ENCODE results near the gene NPHP1.

NPHP1 gene

DNA sequence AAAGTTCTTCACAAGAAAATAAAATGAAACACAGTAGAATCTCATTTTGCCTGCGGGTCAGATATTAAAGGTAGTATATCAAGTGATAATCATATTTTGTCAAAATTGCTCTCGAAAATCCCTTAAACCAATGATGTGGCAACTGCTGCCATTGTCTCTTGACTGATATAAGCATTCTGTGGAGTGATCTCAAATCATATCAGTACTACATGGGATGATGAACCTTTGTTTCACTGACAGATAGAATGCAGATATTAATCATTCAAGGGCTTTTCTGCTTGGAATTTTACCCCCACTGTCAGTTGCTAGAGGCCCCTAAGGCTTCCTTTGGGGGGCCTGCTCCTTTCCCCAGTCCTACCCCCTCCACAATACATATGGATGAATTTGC is 57.9 kb downstream of the NPHP1 start:
- ATAC-seq (ENCODE audit: insufficient read depth, low read depth) (no peak), DNase-seq (no peak)
- Histone ChIP-seq H3K4me2 (ENCODE audit: insufficient read depth, low read length) (no peak overlapping the region), H3K36me3 (ENCODE audit: insufficient read depth, low read length) (no peaks in the 10 kb centered on the region), H3K27me3 (ENCODE audit: insufficient read depth, low read length, poor library complexity) (no peaks in the 10 kb centered on the region), H3K4me1 (ENCODE audit: insufficient read depth, low read length) (no peaks in the 10 kb centered on the region), H4K20me1 (ENCODE audit: insufficient read depth, low read length) (no peaks in the 10 kb centered on the region), H2AFZ (ENCODE audit: low read depth, low read length) (no peak overlapping the region), H3K27ac (ENCODE audit: low read length) (no peak overlapping the region), H3K79me2 (ENCODE audit: insufficient read depth, low read length) (no peaks in the 10 kb centered on the region), H3K9ac (ENCODE audit: low read depth, low read length) (no peak overlapping the region), H3K9me3 (ENCODE audit: insufficient read depth, low read length, severe bottlenecking) (no peaks in the 10 kb centered on the region), H3K4me3 (ENCODE audit: low read depth in 1 of 2, low read length in 2 of 2) (no peak overlapping the region)
- TF ChIP-seq, protein P1, sequence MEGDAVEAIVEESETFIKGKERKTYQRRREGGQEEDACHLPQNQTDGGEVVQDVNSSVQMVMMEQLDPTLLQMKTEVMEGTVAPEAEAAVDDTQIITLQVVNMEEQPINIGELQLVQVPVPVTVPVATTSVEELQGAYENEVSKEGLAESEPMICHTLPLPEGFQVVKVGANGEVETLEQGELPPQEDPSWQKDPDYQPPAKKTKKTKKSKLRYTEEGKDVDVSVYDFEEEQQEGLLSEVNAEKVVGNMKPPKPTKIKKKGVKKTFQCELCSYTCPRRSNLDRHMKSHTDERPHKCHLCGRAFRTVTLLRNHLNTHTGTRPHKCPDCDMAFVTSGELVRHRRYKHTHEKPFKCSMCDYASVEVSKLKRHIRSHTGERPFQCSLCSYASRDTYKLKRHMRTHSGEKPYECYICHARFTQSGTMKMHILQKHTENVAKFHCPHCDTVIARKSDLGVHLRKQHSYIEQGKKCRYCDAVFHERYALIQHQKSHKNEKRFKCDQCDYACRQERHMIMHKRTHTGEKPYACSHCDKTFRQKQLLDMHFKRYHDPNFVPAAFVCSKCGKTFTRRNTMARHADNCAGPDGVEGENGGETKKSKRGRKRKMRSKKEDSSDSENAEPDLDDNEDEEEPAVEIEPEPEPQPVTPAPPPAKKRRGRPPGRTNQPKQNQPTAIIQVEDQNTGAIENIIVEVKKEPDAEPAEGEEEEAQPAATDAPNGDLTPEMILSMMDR (IDR thresholded peaks at IDR 0.05; ENCODE audit: borderline replicate concordance, extremely low read depth, low read length, poor library complexity, severe bottlenecking): no peak
- no peak for TF ChIP-seq EZH2 (IDR thresholded peaks at IDR 0.05; ENCODE audit: borderline replicate concordance, low read depth, low read length, severe bottlenecking)

DNA sequence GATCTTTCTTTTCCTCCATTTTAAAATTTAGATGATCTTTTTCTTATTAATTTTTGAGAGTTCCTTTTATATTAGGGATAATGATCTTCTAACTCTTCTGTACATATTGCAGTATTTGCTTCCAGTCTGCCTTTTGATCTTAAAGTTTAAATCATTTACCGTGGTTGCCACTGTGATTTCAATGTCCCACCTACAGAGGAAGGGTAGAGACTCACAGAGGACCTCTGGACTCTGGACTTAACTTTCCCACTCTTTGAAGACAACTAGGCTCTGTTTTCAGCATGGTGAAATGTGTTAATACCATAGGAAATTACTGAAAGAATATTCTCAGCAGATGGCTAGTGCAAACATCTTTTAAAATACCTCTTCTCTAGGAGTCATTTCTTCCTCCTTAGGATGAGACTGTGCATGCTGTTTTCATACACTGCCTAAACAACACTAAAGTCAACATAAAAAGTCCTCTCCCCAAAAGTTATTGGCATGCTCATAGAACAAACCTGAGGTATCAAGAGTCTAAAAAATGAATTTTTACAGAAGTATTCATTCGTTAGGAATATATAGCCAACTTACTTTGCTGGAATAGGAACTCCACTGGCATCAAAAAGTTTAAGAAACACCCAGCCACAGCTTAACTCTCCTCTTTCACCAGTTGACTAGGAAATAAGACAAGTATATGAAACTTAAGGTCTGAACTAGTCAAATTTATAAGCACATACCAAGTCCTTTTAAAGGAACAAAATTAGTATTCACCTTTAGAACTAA is 58.4 kb downstream of the NPHP1 start:
- H3K27ac ChIP-seq (ENCODE audit: low read length): no peak overlapping the region
- no peaks in the 10 kb centered on the region for H3K9me3 ChIP-seq (ENCODE audit: insufficient read depth, low read length, severe bottlenecking)
- H3K4me3 ChIP-seq (ENCODE audit: low read depth in 1 of 2, low read length in 2 of 2): no peak overlapping the region
- no peak overlapping the region for H2AFZ ChIP-seq (ENCODE audit: low read depth, low read length)
- H3K36me3 ChIP-seq (ENCODE audit: insufficient read depth, low read length): no peaks in the 10 kb centered on the region
- no peak overlapping the region for H3K9ac ChIP-seq (ENCODE audit: low read depth, low read length)
- no peaks in the 10 kb centered on the region for H4K20me1 ChIP-seq (ENCODE audit: insufficient read depth, low read length)
- no peak overlapping the region for H3K4me2 ChIP-seq (ENCODE audit: insufficient read depth, low read length)
- DNase-seq (no peak), ATAC-seq (ENCODE audit: insufficient read depth, low read depth) (no peak)
- H3K79me2 ChIP-seq (ENCODE audit: insufficient read depth, low read length): no peaks in the 10 kb centered on the region
- TF ChIP-seq, protein P1 (IDR thresholded peaks at IDR 0.05; ENCODE audit: borderline replicate concordance, extremely low read depth, low read length, poor library complexity, severe bottlenecking): no peak
- no peak for TF ChIP-seq EZH2 (IDR thresholded peaks at IDR 0.05; ENCODE audit: borderline replicate concordance, low read depth, low read length, severe bottlenecking)
- no peaks in the 10 kb centered on the region for H3K4me1 ChIP-seq (ENCODE audit: insufficient read depth, low read length)
- H3K27me3 ChIP-seq (ENCODE audit: insufficient read depth, low read length, poor library complexity): no peaks in the 10 kb centered on the region

DNA sequence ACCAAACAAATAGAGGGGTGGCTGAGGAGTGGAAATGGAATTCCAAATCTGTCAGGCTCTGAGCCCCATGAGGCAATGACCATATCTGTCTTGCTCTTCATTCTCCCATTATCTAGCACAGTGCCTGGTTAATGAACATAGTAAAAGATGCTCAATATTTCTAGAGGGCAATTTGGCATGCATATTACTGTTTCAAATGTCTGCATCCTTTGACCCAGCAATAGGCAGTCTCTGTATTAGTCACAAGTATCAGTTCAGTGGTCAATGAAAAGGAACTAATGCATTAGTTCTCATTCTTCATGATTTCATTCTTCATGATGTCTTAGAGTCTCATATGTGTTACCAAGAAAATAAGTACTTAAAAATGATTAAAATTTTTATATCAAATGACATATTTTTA is 60.8 kb downstream of the NPHP1 start:
- no peak for TF ChIP-seq EZH2 (IDR thresholded peaks at IDR 0.05; ENCODE audit: borderline replicate concordance, low read depth, low read length, severe bottlenecking)
- TF ChIP-seq, protein P1 (IDR thresholded peaks at IDR 0.05; ENCODE audit: borderline replicate concordance, extremely low read depth, low read length, poor library complexity, severe bottlenecking): no peak
- H3K36me3 ChIP-seq (ENCODE audit: insufficient read depth, low read length): no peaks in the 10 kb centered on the region
- no peak for ATAC-seq (ENCODE audit: insufficient read depth, low read depth)

More for the DNA sequence above, 60.8 kb downstream of the NPHP1 start:
- H3K9me3 ChIP-seq (ENCODE audit: insufficient read depth, low read length, severe bottlenecking): no peaks in the 10 kb centered on the region
- H3K4me1 ChIP-seq (ENCODE audit: insufficient read depth, low read length): no peaks in the 10 kb centered on the region
- H3K9ac ChIP-seq (ENCODE audit: low read depth, low read length): no peak overlapping the region
- H3K4me2 ChIP-seq (ENCODE audit: insufficient read depth, low read length): no peak overlapping the region
- no peaks in the 10 kb centered on the region for H3K79me2 ChIP-seq (ENCODE audit: insufficient read depth, low read length)
- H3K4me3 ChIP-seq (ENCODE audit: low read depth in 1 of 2, low read length in 2 of 2): no peak overlapping the region
- H3K27me3 ChIP-seq (ENCODE audit: insufficient read depth, low read length, poor library complexity): no peaks in the 10 kb centered on the region
- no peak for DNase-seq
- H3K27ac ChIP-seq (ENCODE audit: low read length): no peak overlapping the region
- no peak overlapping the region for H2AFZ ChIP-seq (ENCODE audit: low read depth, low read length)
- no peaks in the 10 kb centered on the region for H4K20me1 ChIP-seq (ENCODE audit: insufficient read depth, low read length)

Data from DND-41 (cell line).